DOHH2 (cell line): Measurements from ENCODE around the gene MGLL.

Experiments
- CTCF ChIP-seq: fragments of 200-600 bp; sonication (generic); IDR thresholded peaks from one replicate; pipeline ENCODE4 v1.5.1; 2014; ENCODE audit warnings: antibody characterized with exemption, mild to moderate bottlenecking, low read depth, low read length; ENCODE audit not compliant: poor library complexity, severe bottlenecking
- EZH2phosphoT487 ChIP-seq: fragments of 200-600 bp; sonication (generic); IDR thresholded peaks from 2 replicates; pipeline ENCODE4 v1.6.1; 2017; ENCODE audit warnings: borderline replicate concordance, mild to moderate bottlenecking, antibody characterized with exemption, low read length, moderate library complexity, mixed read lengths

GRCh38 chr3:127654374-127654773 lies 167.9 kb downstream of the MGLL start:
- TF ChIP-seq EZH2phosphoT487 (no peak), CTCF (no peak)
